ENCODE results near the gene AGBL4. TPM values are rescaled to one million over a fixed set of nuclear protein-coding genes. Genes with fewer than 3 reads are reported as not detected.
A peak's percentile ranks its signal among the peaks of the same experiment; 100 is the strongest.
"Not testable (repeated sequence)": the region's sequence is repeated elsewhere in the genome, so short reads cannot be mapped to it uniquely, and the experiment has no call there.

Gene AGBL4
- 0.45 TPM in 1 of 2 replicates, not detected in the other for total RNA-seq

DNA sequence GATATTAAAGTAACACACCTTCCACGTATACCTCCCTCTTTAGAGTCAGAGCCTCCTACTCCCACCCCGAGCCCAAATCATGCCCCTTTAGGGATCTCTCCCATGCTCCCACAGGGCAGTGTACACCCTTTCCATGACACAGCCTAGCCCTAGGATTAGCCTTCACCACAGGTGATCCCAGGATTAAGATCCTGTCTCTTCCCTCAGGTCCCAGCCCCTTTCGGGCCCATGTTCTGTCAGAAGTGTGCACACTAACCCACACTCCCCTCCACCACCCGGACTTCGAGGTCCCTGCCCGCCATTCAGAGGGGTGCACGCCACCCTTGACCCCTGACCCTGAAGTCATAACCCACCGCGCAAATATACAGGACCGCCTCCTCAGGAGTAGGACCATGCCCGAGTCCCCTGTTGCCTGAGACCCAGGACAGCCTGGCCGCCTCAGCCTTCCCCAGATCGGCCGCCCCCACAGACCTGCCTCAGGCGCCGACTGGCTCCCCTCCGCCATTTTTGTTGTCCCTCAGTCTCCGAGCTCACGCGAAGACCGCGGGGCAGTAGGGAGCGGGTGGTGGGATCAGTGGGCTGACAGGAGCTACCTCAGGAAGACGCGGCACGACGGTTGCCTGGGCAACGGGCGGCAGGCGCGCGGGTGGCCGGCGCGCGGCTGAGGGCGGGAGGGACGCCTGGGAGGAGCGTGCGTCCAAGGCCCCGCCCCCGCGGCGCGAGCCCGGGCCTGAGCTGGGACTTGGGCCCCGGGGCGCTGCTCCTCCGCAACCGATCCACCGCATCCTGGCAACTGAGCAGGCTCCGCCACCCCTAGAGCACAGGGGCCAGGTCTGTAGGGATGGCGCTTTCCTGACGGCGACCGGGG, at the start of gene AGBL4:
Gene AGBL4, minus strand, starts transcription at position 663 of the 868 bp plus-strand sequence.
- peak; percentile 13 for DNase-seq (ENCODE audit: low read depth)

DNA sequence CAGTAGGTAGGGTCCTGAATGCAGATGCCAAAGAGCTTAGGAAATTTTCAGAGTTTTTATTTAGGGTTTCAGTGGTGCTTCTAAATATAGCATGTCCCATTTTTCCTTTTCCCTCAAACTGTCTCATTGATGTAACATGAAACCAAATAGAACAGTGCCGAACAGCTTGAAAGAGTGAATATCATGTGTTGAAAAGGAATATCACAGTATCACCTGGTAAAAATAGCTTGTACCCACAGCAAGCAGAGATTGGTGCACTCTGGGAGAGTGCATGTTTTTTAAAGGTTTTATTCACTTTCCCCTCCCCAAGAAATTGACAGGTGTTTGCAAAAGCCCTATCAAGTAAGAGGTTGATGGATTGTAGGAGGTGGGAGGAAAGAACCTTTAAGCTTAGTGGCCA, 43.1 kb upstream of the AGBL4 start:
- DNase-seq (ENCODE audit: low read depth): no peak

DNA sequence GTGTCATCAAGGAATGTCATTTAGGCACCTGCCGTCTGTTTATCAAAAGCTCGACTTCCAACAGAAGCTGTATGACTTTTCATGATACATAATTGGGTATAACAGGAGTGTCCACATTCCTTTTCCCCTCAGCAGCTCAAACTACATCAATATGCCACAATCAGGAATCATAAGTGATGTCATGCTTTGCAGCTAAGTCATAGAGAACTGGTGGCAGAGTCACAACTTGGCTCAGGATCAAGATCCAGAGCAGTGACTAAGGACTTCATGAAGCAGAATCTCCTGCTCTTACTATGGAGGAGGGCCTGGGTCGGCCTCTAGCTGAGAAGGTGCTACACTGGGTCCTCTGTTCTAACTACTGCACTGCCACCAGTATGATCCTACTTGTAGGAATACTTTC, 36.5 kb upstream of the AGBL4 start:
- DNase-seq (ENCODE audit: low read depth): peak; percentile 41

DNA sequence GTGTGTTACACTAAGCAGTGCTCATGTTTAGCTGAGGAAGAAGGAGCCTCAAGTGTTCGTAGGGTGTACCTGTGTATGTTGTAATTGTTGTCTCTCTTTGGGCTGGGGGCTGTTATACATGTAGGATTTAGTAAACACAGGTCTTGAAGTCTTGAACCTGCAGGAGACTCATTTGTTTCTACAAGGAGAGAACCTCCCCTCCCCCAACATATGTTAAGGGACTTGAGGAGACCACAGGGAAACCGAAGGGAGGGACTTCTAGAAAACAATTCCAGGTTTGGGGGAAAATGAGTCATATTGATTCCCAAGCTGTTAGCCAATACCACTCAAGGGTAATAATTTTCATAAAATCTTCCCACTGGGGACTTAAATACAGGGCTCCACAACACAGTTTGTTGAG, 25.0 kb upstream of the AGBL4 start:
- DNase-seq (ENCODE audit: low read depth): no peak

DNA sequence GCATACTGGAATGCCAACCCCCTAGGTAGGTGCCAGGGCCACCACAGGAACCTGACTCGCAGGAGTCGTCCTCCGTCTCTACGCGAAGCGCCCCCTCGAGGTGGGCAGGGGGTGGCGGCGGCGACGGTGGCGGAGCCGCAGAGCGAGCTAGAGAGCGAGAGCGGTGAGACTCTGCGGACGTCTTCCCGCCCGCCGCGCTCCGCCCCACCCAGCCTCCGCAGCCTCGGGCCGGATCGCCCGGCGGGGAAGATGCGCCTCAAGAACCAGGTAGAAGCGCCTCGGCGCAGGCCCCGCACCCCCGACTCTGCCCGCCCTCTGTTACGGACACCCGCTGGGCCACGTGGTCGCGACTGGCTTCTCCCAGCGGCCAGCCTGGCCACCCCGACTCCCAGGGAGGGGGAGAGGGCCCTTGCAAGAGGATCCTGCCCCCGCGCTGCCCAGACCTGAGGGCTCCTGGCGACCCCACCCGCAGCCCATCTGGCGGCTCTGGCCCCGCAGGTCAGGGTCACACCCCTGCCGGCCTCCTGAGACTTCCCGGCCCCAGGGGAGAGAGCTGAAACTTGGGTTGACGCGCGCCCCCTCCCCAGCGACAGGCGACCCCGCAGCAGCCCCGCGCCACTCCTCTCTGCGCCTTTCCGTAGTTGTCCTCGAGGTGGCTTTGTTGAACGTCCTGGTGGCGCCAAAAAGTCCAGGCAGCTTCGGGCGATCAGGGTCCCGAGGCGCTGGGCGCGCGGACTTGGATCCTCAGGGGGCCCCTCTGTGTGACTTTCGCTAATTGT, 24.4 kb upstream of the AGBL4 start:
- DNase-seq (ENCODE audit: low read depth): no peak

DNA sequence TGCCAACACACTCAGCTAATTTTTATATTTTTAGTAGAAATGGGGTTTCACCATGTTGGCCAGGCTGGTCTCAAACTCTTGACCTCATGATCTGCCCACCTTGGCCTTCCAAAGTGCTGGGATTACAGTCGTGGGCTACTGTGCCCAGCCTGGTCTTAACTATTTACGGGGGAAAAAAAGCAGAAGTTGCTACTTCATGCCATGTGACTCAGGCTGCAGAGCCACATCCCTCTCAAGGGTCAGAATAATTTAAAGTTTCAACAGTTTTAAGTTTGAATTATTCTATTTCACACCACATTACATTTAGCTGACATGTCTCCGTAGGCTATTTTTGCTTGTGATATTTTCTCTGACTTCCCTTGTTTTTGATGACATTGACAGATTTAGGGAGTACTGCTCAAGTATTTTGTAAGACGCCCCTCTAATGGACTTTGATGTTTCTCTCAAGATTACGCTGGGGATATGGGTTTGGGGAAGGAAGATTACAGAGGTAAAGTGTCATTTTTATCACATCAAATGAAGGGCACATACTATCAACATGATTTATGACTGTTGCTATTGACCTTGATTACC, 14.6 kb upstream of the AGBL4 start:
- no peak for DNase-seq (ENCODE audit: low read depth)

DNA sequence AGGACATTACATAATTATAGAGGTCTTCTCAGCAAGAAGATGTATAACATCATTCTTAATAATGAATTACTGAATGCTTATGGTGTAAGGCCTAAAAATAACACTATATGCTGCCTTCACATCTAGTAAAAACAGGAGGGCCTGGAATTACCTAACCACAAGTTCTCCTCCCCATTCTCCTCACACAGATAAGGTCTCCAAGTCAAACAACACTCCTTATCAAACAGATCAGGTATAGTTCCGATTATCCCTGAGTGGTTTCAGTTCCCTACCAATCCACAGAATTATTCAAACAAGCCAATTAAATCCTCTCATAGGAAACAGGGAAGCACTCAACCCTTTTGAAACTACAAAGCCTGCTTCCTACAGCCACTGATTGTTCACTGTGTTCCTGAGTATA, 4.0 kb upstream of the AGBL4 start:
- DNase-seq (ENCODE audit: low read depth): no peak

DNA sequence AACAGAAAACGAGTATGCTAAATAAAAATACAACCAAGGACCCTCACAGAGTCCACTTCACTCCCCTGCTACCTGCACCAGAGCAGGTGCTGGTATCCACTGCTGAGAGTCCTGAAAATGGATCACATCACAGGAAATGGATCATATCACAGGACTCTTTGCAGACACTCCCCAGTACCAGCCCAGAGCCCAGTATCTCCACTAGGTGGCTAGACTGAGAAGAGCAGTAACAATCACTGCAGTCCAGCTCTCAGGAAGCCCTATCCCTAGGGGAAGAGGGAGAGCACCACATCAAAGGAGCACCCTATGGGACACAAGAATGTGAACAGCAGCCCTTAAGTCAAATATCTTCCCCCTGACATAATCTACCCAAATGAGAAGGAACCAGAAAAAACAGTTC, 28.0 kb downstream of the AGBL4 start:
- DNase-seq (ENCODE audit: low read depth): no peak

DNA sequence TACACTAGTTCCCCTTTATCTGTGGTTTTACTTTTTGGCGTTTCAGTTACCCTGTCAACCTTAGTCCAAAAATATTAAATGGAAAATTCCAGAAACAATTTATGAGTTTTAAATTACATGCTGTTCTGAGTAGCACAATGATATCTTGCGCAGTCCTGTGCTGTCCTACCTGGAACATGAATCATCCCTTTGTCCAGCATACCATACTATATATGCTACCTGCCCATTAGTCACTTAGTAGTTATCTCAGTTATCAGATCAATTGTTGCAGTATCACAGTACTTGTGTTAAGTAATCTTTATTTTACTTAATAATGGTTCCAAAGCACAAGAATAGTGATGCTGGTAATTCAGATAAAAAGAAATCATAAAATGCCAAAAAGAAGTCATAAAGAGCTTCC, 52.7 kb downstream of the AGBL4 start:
- no peak for DNase-seq (ENCODE audit: low read depth)

DNA sequence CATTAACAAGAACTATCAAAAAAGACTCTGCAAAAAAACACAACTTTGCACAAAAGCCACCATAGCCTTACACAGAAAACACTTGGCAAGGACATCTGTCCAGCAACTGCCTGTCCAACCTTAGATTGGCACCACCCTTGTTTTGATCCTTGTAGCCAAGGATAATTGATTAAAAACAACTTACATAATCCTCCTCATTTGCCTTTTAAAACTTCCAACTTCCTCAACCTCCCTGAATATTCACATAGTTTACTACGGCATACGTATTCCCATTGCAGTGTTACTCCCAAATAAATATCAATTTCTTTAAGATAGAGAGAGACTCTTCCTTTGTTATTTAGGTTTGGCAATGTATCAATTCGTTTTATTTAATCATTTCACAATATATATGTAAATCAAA, 72.4 kb downstream of the AGBL4 start:
- DNase-seq (ENCODE audit: low read depth): no peak

DNA sequence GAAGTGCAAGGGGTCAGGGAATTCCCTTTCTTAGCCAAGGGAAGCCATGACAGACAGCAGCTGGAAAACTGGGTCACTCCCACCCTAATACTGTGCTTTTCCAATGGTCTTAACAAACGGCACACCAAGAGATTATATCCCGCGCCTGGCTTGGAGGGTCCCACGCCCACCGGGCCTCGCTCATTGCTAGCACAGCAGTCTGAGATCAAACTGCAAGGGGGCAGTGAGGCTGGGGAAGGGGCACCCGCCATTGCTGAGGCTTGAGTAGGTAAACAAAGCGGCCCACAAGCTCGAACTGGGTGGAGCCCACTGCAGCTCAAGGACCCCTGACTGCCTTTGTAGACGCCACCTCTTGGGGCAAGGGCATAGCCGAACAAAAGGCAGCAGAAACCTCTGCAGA, 108.5 kb downstream of the AGBL4 start:
- not testable (repeated sequence) for DNase-seq (ENCODE audit: low read depth)

DNA sequence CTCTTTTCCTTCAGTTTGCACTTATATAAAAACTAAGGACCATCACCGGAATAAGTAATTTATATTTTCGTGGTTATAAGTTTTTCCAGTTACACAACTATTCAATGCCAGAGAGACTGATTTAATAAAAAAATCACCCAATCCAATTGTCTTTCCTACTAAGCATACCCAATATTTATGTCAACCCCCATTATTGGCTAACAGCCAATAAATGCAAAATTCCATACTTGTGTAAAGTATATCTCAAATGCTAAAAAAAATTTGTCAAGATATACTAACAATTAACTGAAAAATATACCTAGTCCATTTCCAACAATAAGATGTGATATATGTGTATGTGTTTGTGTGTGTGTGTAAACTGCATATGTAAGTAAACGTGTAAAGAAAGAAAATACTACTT, 117.4 kb downstream of the AGBL4 start:
- DNase-seq (ENCODE audit: low read depth): no peak

DNA sequence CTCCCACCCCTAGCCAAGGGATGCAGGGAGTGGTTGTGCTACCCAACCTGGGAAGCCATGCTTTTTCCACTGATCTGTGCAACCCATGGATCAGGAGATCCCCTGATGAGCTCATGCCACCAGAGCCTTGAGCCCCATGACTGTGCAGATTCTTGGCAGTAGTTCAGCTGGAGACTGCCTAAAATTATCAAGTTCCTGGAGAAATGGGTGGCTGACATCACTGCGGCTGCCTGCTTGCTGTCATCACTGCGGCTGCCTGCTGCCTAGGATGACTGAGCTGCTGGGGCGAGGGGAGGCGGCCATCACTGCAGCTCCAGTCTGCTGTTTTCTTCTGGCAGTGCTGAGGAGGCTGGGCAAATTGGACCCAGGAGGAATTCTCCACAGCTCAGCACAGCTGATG, 159.2 kb downstream of the AGBL4 start:
- DNase-seq (ENCODE audit: low read depth): no peak

DNA sequence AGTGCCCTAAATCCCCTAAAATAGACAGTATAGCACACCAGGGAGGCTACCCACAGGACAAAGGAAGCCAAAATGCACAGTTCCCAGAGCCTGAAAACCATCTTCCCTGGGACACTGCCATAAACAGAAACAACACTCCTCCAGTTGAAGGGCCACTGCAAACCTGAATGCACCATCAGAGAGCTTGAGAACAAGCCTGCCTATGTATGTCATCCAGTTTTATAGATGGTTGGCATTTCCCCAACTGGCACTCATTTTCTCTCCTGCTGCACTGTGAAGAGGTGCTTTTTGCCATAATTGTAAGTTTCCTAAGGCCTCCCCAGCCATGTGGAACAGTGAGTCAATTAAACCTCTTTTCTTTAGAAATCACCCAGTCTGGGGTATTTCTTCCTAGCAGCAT, 169.0 kb downstream of the AGBL4 start:
- no peak for DNase-seq (ENCODE audit: low read depth)

DNA sequence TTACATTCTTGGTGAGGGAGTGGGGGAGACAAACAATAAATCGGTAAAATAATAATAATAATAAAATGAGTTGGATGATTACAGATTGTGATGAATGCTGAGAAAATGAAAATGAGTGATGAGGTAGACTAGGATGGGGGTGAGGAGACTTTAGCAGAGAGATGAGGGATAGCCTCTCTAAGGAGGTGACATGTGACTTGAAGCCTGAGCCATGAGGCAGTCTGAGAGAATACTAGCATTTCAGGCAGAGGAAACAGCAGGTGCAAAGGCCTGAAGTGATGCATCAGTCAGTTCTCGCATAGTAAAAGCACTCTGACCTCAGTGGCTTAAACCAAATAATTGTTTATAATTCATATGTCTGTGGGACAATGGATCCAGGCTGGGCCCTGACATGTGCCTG, 181.2 kb downstream of the AGBL4 start:
- no peak for DNase-seq (ENCODE audit: low read depth)

DNA sequence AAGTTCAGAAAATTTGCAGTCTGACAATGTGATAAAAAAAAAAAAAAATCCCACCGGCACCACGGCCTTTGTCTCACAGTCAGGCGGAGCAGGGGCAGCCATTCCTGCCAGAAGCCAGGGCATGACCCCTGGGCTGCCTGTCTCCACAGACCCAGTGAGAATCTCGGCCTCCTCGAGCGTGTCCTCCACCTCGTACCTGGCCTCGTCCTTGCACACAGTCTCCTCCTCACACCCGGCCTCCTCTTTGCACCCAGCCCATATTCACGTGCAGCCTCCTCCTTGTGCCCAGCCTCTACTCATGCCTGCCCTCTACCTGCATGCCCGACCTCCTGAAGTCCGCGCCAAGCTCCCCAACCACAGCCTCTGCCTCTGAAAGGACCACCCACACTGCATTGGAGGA, 182.0 kb downstream of the AGBL4 start:
- no peak for DNase-seq (ENCODE audit: low read depth)

DNA sequence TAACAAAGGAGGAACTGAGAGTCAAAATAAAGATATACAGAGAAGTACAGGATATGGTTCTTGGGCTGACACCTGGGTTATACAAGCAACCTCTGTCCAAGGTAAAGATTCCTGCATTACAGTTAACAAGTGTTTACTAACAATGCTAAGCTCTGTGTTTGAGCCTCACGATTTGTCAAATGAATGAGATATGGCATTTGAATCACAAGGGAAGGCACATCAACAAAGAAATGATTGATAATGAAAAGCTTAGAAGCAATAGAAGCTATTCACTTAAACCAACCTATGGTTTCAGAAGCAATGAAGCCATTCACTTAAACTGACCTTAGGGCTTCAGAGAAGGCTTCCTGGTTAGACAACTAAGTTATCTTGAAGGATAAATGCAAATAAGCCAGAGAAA, 199.5 kb downstream of the AGBL4 start:
- DNase-seq (ENCODE audit: low read depth): no peak

DNA sequence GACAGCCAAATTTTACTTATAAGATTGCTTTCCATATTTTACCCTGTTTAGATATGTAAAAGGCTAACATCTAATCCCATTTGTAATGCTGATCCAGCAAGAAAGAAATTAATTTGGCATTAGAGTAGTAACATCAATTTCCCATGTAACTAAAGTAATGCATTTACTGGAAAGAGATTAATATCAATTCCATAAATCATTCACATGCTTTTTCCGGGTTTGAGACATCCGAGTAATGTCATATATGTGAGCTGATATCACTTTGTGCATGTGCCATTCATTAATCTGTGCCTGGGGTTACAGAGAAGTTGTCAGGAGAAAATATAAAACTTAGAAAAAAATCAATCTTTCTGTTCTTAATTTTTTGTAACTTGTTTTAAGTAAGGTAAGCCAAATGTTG, 206.1 kb downstream of the AGBL4 start:
- DNase-seq (ENCODE audit: low read depth): no peak

DNA sequence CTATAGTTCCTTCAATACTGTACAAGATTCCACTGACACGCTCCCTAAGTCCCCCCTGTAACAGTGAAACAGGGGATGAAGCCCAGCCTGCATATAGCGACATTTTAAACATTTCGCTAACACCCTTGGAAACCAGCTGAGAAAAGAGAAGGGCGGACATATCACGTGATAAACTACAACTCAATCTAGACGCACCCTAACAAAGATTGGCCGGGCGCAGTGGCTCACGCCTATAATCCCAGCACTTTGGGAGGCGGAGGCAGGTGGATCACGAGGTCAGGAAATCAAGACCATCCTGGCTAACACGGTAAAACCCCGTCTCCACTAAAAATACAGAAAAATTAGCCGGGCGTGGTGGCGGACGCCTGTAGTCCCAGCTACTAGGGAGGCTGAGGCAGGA, 236.7 kb downstream of the AGBL4 start:
- not testable (repeated sequence) for DNase-seq (ENCODE audit: low read depth)

DNA sequence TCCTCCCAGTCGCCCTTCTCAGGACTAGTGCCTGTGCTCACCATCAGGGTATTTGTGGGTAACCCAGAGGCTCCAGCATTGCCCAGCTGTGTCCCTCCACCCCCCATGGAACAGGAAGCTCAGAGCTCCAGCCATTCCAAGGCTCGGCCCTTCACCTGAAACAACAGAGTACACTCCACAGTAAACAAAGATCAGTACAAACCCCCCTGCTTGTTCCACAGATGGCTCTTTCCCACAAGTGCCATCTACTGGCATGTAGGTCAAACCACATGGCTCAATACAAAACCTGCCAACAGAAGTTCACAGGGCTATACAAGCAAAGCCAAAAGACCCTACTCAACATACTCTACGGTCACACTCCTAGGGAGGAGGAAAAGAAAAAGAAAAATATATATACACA, 258.7 kb downstream of the AGBL4 start:
- peak; percentile 13 for DNase-seq (ENCODE audit: low read depth)

DNA sequence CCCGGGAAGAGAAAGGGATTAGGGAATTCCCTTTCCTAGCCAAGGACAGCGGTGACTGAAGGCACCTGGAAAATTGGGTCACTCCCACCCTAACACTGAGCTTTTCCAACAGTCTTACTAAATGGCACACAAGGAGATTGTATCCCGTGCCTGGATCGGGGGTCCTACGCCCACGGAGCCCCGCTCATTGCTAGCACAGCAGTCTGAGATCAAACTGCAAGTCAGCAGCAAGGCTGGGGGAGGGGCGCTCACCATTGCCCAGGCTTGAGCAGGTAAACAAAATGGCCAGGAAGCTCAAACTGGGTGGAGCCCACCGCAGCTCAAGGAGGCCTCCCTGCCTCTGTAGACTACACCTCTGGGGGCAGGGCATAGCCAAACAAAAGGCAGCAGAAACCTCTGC, 285.6 kb downstream of the AGBL4 start:
- not testable (repeated sequence) for DNase-seq (ENCODE audit: low read depth)

DNA sequence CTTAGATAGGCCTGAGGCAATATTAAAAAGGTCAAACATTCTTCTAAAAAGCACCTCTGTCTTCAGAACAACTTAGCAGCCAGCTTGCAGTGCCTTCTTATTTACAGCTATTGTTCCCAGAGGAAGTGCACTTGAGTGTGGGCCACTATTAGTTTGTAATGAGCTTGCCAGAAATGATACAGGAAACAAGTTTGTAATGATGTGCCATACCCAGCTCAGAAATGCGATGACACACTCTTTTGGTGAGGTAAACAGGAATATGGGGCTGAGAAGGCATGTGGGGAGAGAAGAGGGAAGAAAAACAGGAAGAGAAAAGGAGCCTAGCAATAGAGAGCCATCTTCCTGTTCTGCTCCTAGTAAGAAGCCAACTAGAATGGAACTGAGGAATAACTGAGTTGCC, 295.4 kb downstream of the AGBL4 start:
- DNase-seq (ENCODE audit: low read depth): peak; percentile 61

DNA sequence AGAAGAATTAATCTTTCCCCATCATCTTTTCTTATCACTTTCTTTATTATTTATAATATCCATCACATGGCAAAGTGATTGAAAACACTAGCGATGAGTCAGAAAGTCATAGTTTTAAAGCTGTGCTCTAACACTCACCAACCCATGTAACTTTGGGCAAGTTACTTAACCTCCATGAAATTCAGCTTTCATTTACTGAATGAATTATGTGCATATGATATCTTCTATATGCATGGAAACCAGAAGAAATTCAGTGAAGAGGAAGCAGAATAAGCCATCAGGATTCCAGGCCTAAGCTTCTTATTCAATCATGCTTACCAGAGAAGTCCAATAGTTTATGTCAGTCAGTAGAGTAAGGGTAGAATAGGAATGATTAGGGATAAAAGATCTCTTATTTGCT, 300.1 kb downstream of the AGBL4 start:
- no peak for DNase-seq (ENCODE audit: low read depth)
